Erythroblast (primary cell): ENCODE results near the gene CCDC63.

Experiments used
- GATA1 ChIP-seq: IDR thresholded peaks from 2 replicates; pipeline ENCODE4 v1.6.1; 2011; ENCODE audit warnings: low read depth, mild to moderate bottlenecking, control low read depth, low read length, moderate library complexity
- POLR2A ChIP-seq: IDR thresholded peaks from 2 replicates; pipeline ENCODE4 v1.6.1; 2011; ENCODE audit warnings: mild to moderate bottlenecking, low read length

- no peak for TF ChIP-seq POLR2A
- TF ChIP-seq GATA1: no peak
Measured at GRCh38 chr12:110889361-110889760, 42.6 kb downstream of the CCDC63 start.
